Fibroblast of lung (primary cell): ENCODE measurements around the gene CACNA1F.

Experiments
- CTCF ChIP-seq, 2 donors: IDR thresholded peaks in 1 of 2; conservative IDR thresholded peaks in 1 of 2; 1 replicate in 1 of 2; 2 replicates in 1 of 2; pipeline ENCODE4 v1.5.1; 2011 to 2012; ENCODE audit warnings: low read length in 2 of 2, control low read depth in 1 of 2, inconsistent platforms in 1 of 2, low read depth in 1 of 2, mild to moderate bottlenecking in 1 of 2
- EZH2 ChIP-seq: IDR thresholded peaks from 2 replicates; pipeline ENCODE4 v1.5.1; 2012; ENCODE audit warnings: low read length, control low read depth, mild to moderate bottlenecking; ENCODE audit errors: missing control alignments

GRCh38 chrX:49251325-49251724, 18.2 kb upstream of the CACNA1F start:
- TF ChIP-seq CTCF (conservative IDR thresholded peaks at IDR 0.05 in 1 of 2, IDR thresholded peaks at IDR 0.05 in 1 of 2; ENCODE audit: low read depth in 1 of 2, low read length in 2 of 2) (no peak), EZH2 (no peak)
